ENCODE results near the gene TMTC2. TPM values are rescaled to one million over a fixed set of nuclear protein-coding genes. Genes with fewer than 3 reads are reported as not detected.

Gene TMTC2
- total RNA-seq (ENCODE audit: unreplicated experiment) = 3.6 TPM
- long read RNA-seq = 0 reads

GRCh38 chr12:82686168-82687020, at the start of gene TMTC2:
Gene TMTC2, plus strand, starts transcription at chr12:82686906.
- H3K27me3 Mint-ChIP-seq (ENCODE audit: unreplicated experiment) = peaks cover 7% of the 10 kb centered on the region
- peak within 1 kb of the TSS; percentile 95 for H3K4me3 Mint-ChIP-seq (ENCODE audit: unreplicated experiment)
- H3K27ac Mint-ChIP-seq (ENCODE audit: unreplicated experiment) = peak within 1 kb of the TSS; percentile 79
- peak; percentile 87 for DNase-seq (ENCODE audit: low spot score)
- no peaks in the 10 kb centered on the region for H3K36me3 Mint-ChIP-seq (ENCODE audit: low read depth, unreplicated experiment)
- no peaks in the 10 kb centered on the region for H3K9me3 Mint-ChIP-seq (ENCODE audit: unreplicated experiment)
- TF ChIP-seq, protein P1, sequence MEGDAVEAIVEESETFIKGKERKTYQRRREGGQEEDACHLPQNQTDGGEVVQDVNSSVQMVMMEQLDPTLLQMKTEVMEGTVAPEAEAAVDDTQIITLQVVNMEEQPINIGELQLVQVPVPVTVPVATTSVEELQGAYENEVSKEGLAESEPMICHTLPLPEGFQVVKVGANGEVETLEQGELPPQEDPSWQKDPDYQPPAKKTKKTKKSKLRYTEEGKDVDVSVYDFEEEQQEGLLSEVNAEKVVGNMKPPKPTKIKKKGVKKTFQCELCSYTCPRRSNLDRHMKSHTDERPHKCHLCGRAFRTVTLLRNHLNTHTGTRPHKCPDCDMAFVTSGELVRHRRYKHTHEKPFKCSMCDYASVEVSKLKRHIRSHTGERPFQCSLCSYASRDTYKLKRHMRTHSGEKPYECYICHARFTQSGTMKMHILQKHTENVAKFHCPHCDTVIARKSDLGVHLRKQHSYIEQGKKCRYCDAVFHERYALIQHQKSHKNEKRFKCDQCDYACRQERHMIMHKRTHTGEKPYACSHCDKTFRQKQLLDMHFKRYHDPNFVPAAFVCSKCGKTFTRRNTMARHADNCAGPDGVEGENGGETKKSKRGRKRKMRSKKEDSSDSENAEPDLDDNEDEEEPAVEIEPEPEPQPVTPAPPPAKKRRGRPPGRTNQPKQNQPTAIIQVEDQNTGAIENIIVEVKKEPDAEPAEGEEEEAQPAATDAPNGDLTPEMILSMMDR (IDR thresholded peaks at IDR 0.05; ENCODE audit: unreplicated experiment) = no peak
- peaks cover 12% of the 10 kb centered on the region for H3K4me1 Mint-ChIP-seq (ENCODE audit: unreplicated experiment)

DNA sequence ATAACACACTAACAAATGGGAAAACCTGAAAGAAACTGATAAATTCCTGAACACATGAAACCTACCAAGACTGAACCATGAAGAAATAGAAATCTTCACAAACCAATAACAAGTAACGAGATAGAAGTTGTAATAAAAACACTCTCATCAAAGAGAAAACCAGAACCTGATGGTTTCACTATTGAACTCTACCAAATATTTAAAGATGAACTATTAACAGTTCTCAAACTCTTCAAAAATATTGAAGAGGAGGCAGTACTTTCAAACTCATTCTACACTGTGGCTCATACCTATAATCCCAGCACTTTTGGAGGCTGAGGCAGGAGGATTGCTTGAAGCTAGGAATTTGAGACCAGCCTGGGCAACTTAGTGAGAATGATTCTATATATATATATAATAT, 48.4 kb upstream of the TMTC2 start:
- H3K4me3 Mint-ChIP-seq (ENCODE audit: unreplicated experiment) = no peak overlapping the region
- no peaks in the 10 kb centered on the region for H3K9me3 Mint-ChIP-seq (ENCODE audit: unreplicated experiment)
- no peaks in the 10 kb centered on the region for H3K27me3 Mint-ChIP-seq (ENCODE audit: unreplicated experiment)
- DNase-seq (ENCODE audit: low spot score) = no peak
- H3K36me3 Mint-ChIP-seq (ENCODE audit: low read depth, unreplicated experiment) = no peaks in the 10 kb centered on the region
- no peak overlapping the region for H3K27ac Mint-ChIP-seq (ENCODE audit: unreplicated experiment)
- TF ChIP-seq, protein P1 (IDR thresholded peaks at IDR 0.05; ENCODE audit: unreplicated experiment) = no peak
- H3K4me1 Mint-ChIP-seq (ENCODE audit: unreplicated experiment) = no peaks in the 10 kb centered on the region

GRCh38 chr12:82644896-82645295, 41.8 kb upstream of the TMTC2 start:
- no peak for DNase-seq (ENCODE audit: low spot score)
- H3K4me1 Mint-ChIP-seq (ENCODE audit: unreplicated experiment) = no peaks in the 10 kb centered on the region
- no peak overlapping the region for H3K4me3 Mint-ChIP-seq (ENCODE audit: unreplicated experiment)
- H3K36me3 Mint-ChIP-seq (ENCODE audit: low read depth, unreplicated experiment) = no peaks in the 10 kb centered on the region
- TF ChIP-seq, protein P1 (IDR thresholded peaks at IDR 0.05; ENCODE audit: unreplicated experiment) = no peak
- peaks cover 1% of the 10 kb centered on the region for H3K27me3 Mint-ChIP-seq (ENCODE audit: unreplicated experiment)
- no peaks in the 10 kb centered on the region for H3K9me3 Mint-ChIP-seq (ENCODE audit: unreplicated experiment)
- no peak overlapping the region for H3K27ac Mint-ChIP-seq (ENCODE audit: unreplicated experiment)

DNA sequence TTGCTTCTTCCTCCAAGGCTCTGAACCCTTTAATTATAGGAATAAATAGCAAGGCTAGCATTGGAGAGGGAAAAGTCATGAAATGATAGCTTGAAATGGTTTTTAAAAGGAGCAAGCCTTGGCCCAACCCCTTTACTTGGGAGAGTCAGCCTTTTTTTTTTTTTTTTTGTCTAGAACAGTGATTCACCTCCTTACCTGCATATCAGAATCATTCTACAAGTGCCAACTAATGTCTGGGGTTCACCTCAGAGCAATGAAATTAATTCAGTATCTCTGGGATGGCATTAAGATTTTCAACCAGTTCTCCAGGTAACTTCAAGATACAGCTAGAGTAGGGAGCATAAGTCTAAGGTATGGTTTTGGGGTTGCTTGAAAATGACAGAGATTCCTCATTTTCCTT, 41.3 kb upstream of the TMTC2 start:
- no peak overlapping the region for H3K4me3 Mint-ChIP-seq (ENCODE audit: unreplicated experiment)
- TF ChIP-seq, protein P1 (IDR thresholded peaks at IDR 0.05; ENCODE audit: unreplicated experiment) = no peak
- H3K27me3 Mint-ChIP-seq (ENCODE audit: unreplicated experiment) = peaks cover 1% of the 10 kb centered on the region
- no peak overlapping the region for H3K27ac Mint-ChIP-seq (ENCODE audit: unreplicated experiment)
- no peaks in the 10 kb centered on the region for H3K9me3 Mint-ChIP-seq (ENCODE audit: unreplicated experiment)
- H3K4me1 Mint-ChIP-seq (ENCODE audit: unreplicated experiment) = no peaks in the 10 kb centered on the region
- no peaks in the 10 kb centered on the region for H3K36me3 Mint-ChIP-seq (ENCODE audit: low read depth, unreplicated experiment)
- DNase-seq (ENCODE audit: low spot score) = no peak

- H3K4me1 Mint-ChIP-seq (ENCODE audit: unreplicated experiment) = no peaks in the 10 kb centered on the region
- peaks cover 1% of the 10 kb centered on the region for H3K27me3 Mint-ChIP-seq (ENCODE audit: unreplicated experiment)
- H3K9me3 Mint-ChIP-seq (ENCODE audit: unreplicated experiment) = no peaks in the 10 kb centered on the region
- TF ChIP-seq, protein P1 (IDR thresholded peaks at IDR 0.05; ENCODE audit: unreplicated experiment) = no peak
- H3K36me3 Mint-ChIP-seq (ENCODE audit: low read depth, unreplicated experiment) = no peaks in the 10 kb centered on the region
- DNase-seq (ENCODE audit: low spot score) = no peak
- no peak overlapping the region for H3K27ac Mint-ChIP-seq (ENCODE audit: unreplicated experiment)
- H3K4me3 Mint-ChIP-seq (ENCODE audit: unreplicated experiment) = no peak overlapping the region
These were observed 38.9 kb upstream of the TMTC2 start for GRCh38 chr12:82647853-82648252.
